ENCODE measurements around the gene KCTD10.
"Not testable (repeated sequence)": the region's sequence is repeated elsewhere in the genome, so short reads cannot be mapped to it uniquely, and the experiment has no call there.

The KCTD10 gene

DNA sequence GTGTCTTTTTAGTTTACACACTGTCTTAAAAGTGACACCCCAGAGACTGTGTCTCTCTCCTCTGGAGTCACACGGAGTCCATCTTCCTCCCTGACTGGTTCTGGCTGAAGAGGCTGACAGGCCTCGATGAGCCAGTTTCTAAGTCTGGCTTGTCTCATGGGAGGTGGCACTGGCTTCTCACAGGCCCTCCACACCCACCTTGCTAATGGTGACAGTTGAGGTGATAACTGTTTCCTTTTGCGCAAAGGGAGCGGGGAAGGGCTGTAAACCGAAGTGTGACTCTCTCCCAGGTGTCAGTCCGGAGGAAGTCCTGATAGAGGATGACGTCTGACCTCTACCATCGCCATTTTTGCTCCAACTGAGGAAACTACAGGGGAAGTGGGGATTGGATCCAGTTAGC lies 30.2 kb downstream of the KCTD10 start:
- no peak for DNase-seq

DNA sequence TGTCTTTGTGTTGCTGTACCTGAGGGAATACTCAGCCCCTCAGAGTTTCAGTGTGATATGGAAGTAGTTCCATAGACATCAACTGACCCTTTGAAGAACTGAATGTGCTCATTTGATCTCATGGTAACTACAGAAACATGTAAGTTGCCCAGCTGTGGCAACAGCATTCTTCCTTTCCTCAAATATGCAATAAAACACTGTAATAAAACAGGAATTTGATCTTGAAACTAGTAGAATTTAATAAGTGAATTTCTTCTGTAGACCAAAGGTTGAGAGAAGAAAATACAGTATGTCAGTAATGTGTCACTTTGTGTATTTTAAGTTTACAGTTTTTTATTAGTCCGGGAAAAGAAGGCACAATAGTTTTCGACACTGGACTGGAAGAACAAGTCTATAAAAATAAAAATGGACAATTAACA lies 31.9 kb downstream of the KCTD10 start:
- no peak for DNase-seq

- no peak for DNase-seq
Observed at GRCh38 chr12:109444259-109444658, 32.8 kb downstream of the KCTD10 start.

DNA sequence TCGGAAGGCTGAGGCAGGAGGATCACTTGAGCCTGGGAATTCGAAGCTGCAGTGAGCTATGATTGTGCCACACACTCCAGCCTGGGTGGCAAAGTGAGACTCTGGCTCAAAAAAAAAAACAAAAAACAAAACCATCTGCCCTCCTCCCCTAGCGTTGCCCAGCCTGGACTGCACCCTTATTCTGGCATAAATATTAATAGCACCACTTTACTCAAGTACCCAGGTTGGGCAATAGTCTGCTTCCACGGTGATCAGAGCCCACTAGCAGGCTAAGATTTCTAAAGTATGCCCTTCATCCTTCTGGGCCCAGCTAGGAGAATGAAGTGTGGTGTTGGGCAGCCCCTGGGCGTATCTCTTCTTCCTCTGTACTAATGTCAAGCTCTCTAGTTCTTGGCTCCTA lies 33.3 kb downstream of the KCTD10 start:
- no peak for DNase-seq

DNA sequence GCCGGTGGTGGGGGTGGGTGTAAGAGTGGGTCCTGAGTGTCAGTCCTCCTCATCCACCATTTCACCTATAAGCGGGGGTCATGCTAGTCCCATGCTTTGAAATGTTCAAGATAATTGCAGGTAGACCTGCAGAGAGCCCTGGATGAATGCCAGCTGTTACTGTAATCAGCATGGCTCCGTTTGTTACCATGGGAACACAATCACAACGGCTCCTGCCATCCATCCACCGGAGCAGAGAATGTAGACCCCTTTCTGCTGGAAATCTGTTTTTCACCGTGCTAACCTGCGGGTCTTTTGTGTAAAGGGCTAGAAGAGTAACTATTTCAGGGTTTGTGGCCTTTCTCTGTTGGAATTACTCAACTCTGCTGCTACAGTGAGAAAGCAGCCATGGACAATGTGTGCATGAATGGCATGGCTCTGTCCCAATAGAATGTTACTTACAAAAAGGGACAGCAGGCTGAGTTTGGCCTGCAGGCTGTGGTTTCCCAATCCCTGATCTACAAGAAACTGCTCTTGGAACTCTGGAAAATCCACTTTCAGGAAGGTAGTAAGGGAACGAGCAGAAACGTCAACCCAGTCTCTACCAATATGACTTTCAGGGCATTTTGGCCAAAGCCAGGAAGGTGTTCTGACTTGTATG lies 36.1 kb downstream of the KCTD10 start:
- no peak for DNase-seq

DNA sequence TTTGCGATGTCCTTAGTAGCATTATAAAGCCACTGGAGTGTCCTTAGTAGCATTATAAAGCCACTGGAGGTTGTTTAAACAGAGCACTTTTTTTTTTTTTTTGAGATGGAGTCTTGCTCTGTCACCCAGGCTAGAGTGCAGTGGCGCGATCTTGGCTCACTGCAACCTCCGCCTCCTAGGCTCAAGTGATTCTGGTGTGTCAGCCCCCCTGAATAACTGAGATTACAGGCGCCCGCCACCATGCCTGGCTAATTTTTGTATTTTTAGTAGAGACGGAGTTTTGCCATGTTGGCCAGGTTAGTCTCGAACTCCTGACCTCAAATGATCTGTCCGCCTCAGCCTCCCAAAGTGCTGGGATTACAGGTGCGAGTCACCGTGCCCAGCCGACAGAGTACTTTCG lies 37.1 kb downstream of the KCTD10 start:
- not testable (repeated sequence) for DNase-seq

- no peak for DNase-seq
Observed at GRCh38 chr12:109439181-109439580, 37.9 kb downstream of the KCTD10 start.

GRCh38 chr12:109436188-109436560 lies 40.9 kb downstream of the KCTD10 start:
- no peak for DNase-seq

- DNase-seq, result no peak
Observed at GRCh38 chr12:109435428-109436187, 41.5 kb downstream of the KCTD10 start.

- DNase-seq, result no peak
Observed at GRCh38 chr12:109434582-109434981, 42.5 kb downstream of the KCTD10 start.

GRCh38 chr12:109433618-109434017 lies 43.5 kb downstream of the KCTD10 start:
- peak; percentile 4 for DNase-seq

GRCh38 chr12:109432842-109433304 lies 44.2 kb downstream of the KCTD10 start:
- peak; percentile 87 for DNase-seq

GRCh38 chr12:109432431-109432830 lies 44.7 kb downstream of the KCTD10 start:
- no peak for DNase-seq

- DNase-seq, result peak; percentile 3
Observed at GRCh38 chr12:109430244-109430643, 46.9 kb downstream of the KCTD10 start.

- DNase-seq, result not testable (repeated sequence)
Observed at GRCh38 chr12:109428804-109429203, 48.3 kb downstream of the KCTD10 start.

GRCh38 chr12:109428037-109428629 lies 49.0 kb downstream of the KCTD10 start:
- peak; percentile 88 for DNase-seq

GRCh38 chr12:109423392-109423791 lies 53.7 kb downstream of the KCTD10 start:
- DNase-seq, result no peak

- DNase-seq, result no peak
Observed at GRCh38 chr12:109422251-109422650, 54.8 kb downstream of the KCTD10 start.

- no peak for DNase-seq
Observed at GRCh38 chr12:109421355-109422087, 55.6 kb downstream of the KCTD10 start.

DNA sequence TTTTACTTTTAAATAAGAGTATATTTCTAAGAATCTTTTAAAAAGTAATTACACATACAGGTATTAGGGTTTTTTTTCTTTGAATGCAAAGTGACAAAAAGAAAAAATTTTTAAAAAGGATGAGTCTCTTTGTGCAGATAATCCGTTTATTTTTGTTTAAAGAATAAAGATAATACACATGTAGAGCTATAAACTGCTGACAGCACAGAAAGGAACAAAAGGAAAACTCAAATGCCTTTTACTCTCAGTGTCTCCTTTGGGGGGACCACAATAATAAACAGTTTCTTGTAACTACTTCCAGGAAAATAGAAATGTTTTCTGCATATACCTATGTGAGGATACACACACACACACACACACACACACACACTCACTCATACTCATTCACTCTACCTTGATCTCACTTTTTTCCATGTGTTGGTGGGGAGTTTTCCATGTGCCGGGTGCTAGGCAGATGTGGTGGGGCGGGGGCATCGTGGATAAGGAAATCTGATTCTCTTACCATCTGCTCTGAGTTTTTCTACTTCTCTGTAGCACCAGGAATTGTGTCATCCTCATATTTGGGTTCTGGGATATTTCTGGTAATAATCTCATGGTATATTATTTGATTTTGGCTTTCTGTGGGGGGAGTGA lies 58.1 kb downstream of the KCTD10 start:
- DNase-seq, result no peak

GRCh38 chr12:109406147-109406546 lies 71.0 kb downstream of the KCTD10 start:
- not testable (repeated sequence) for DNase-seq

GRCh38 chr12:109404841-109405240 lies 72.3 kb downstream of the KCTD10 start:
- not testable (repeated sequence) for DNase-seq
